HG02970 (cell line): ENCODE measurements around the gene PIK3CA.
"Not testable (repeated sequence)": the region's sequence is repeated elsewhere in the genome, so short reads cannot be mapped to it uniquely, and the experiment has no call there.

Experiments used
- ATAC-seq: cut with Tn5 transposase; IDR thresholded peaks from one replicate; pipeline ENCODE4 v1.9.1; 2021; ENCODE audit warnings: mild to moderate bottlenecking, moderate library complexity, moderate number of reproducible peaks; ENCODE audit not compliant: unreplicated experiment, low FRiP score

The PIK3CA gene

DNA sequence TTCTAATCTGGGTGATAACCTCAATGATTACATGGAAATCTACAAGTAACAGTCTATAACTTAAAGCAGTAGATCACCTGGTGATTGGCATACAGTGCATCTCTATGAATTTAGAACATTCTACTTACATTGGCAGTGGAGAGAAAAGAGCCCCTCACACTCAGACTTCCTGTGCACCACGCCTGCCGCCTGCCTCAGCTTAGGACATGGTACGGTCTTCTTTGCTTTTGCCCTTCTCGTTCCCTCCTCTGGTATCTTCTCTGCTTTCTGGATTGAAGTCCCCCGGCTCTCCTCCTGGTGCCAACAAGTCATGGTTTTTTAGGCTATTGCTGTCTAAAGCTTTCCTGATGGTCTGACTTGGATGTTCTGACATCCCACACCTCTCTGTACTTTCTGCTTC is 110.7 kb downstream of the PIK3CA start:
- no peak for ATAC-seq

DNA sequence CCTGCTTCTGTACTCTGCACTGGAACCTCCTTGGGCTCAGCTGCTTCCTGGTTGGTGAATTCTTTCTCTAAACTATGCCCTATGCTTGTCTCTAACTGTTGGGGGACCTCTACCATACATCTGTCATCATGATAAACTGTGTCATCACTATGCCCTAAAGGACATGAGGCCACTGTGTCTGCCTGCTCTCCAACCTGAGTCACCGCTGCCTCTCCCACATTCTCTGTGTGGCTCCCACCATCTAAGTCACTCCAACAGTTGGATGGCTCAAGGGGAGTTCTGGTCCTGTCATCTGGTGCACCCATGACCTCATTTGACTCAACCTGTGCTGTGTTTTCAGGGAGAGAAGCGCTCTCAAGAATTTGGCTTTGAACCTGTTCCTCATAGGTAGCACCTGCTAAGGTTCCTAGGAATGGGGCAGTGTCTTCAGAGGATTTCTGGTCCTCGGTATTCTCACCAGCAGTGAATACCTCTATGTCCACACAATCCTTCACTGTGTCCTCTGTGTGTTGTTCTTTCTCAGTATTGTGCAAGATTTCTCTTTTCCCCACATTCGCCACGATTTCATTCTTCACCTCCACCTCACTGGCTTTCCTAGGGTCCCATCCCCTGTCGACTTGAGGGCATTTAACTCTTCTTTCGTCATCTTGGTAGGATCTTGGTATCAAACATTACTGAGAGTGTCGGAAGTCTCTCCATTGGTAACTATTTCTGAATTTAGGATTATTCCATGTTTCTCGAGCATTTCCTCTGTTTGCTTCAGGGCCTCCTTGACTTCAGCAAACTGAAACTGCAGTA is 112.0 kb downstream of the PIK3CA start:
- not testable (repeated sequence) for ATAC-seq

DNA sequence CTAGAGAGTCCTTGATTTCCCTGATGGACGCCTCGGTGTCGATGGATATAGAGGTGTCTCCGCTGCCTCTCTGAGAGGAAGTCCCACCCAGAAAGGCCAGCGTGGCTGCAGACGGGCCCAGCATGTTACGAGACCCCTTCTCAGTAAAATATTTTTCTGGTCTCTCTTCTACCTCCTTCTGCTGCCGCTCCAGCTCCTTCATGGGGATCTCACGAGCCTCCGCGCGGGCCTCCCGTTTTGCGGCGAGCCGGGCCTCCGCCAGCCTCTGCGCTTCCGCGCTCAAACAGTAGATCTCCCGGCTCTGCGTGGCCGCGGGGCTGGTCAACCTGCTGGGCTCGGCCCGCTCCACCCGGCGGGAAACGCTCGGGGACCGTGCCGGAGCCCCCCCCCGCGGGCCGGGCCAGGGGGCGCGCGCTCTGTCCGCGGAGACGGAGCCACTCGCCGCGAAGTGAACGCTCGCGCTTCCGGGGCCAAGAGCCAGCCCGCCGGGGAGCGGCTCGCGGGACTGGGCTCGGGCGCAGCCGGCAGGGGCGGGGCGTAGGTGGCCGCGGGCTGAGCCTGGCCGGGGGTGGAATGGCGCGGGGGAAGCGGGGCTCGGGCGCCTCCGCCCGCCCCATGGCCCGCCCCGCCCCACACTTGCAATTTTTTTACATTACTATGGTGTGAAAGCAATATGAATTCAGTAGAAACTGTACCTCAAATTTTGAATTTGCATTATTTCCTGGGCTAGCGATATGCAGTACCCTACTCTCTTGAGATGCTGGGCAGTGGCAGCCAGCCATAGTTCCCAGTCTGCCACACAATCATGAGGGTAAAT is 113.0 kb downstream of the PIK3CA start:
- peak; percentile 86 for ATAC-seq

DNA sequence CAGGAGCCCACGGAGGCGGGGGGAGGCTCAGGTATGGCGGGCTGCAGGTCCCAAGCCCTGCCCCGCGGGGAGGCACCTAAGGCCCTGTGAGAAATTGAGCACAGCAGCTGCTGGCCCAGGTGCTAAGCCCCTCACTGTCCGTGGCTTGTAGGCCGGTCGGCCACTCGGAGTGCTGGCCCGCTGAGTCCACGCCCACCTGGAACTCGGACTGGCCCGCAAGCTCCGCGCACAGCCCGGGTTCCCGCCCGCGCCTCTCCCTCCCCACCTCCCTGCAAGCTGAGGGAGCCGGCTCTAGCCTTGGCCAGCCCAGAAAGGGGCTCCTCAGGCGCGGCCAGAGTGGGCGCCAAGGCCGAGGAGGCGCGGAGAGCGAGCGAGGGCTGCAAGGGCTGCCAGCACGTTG is 115.0 kb downstream of the PIK3CA start:
- ATAC-seq = no peak

DNA sequence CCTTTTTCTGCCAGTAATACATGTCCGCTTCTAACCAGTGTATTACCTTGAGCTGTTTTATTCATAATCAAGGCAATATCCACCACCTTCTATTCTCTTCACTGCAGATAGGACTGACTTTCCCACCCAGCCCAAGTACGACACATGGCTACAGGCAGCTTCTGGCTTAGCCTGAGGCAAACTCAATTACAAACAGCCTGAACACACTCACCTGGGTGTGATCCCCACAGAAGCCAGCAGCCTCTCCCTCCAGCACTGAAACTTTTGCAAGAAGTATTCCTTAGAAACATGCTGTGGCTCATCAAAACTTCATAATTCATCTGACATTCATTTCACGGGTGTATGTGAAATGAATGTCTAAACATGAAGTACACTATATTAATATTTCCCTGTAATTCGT is 116.3 kb downstream of the PIK3CA start:
- ATAC-seq = no peak

DNA sequence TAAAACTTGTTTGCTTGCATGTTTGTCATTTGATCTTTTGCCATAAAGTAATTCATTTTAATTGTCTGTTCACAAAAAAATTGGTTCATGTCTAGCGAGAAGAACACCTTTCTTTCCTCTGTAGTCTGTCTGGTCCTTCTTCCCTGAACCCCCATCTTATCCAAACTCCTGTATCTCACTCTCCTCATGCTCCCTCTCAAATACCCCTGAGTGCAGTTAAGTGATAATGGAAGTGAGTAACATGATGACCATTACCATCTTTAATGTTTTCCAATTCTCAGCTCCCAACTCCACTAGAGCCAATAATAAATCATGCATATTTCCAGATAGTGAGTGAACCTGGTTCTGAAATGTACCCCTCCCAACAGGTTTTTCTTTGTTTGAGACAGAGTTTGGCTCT is 116.9 kb downstream of the PIK3CA start:
- ATAC-seq = no peak

DNA sequence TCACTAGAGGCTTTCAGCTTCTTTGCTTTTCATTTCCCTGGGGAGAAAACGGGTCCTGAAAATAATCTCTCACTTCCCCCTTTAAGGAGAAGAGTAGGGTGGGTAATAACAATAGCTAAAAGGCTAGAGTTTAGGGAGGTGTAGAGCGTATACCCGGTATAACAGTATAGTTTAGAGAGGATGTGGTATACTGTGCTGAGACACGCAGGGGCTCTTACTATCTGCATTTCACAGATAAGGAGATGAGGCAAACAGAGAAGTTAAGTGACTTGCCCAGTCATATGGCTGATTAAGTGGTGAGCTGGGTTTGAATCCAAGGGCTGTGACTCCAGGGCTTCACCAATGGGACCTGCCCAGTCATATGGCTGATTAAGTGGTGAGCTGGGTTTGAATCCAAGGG is 117.7 kb downstream of the PIK3CA start:
- no peak for ATAC-seq

DNA sequence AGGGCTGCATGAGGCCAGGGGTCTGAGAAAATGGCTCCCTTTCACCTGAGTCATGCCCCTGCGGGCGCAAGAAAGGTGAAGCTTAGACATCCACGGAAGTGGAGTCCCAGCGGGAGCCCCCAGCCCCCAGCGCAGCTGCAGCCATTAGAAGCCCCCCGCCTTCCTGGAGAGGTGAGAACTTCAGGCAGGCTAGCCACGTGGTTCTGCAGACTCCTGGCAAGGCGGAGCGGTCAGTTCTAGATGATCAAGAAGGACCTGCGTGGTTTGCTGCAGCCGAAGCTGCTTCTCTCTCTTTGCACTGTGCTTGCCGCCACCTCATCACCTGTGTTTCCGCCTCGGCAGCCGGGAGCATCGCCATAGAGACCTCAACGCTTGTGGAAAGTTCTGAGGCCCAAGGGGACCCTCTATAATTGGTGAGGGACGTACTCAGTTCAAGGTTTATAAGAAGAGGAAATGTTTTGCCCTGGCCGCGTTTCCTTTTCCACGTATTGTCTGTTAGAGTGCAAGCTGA is 118.6 kb downstream of the PIK3CA start:
- ATAC-seq = no peak

DNA sequence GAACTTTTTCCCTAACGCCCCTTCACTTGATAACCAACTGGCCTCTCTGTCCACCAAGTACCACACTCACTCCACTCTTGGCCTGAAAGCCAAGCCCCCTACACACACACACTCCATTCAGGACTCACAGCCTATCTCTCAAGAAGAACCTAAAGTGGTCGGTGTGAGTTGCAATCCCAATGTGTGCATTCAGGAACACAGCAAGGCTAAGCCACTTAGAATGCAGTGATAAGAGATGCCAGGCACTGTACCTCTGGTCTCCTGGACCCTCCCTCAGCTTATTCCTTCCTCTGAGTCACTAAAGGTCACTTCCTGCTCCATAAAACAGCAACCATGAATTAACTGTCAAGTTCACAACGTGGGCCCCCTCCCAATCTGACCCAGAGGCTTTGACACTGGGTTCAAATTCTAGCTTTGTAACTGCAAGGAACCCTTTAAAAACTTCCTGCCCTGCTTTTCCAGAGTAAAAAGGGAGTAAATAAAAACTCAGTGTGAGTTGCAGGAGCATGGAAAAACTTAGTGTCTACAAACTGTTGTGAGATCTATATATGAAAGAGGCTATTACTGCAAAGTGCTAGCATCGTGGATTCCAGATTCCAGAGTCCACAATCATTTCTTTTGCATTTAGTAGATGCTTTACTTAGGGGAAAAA is 120.4 kb downstream of the PIK3CA start:
- no peak for ATAC-seq

DNA sequence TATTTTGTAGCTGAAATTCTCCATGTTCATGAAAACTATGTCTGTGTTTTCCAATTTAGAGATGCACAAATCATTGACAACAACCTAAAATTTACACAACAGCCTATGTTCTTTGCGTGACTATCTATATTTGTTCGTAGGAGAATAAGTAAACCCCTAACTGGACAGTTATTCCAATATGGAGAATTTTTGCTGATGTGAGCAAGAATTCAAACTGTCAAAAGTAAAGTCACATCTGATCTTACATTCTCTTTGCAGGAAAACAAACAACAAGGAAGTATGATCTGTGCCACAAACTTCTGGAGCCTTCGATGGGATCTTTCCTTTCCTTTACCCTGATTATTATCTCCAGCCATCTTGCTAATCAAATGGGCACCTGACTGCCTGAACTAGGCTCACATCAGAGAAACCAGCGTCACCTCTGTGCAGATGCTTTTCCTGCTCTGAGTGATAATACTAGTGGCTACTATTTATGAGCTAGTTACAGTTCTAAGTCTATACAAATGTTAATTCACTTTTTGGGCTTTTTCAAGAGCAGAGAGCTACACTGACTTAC is 121.1 kb downstream of the PIK3CA start:
- no peak for ATAC-seq

DNA sequence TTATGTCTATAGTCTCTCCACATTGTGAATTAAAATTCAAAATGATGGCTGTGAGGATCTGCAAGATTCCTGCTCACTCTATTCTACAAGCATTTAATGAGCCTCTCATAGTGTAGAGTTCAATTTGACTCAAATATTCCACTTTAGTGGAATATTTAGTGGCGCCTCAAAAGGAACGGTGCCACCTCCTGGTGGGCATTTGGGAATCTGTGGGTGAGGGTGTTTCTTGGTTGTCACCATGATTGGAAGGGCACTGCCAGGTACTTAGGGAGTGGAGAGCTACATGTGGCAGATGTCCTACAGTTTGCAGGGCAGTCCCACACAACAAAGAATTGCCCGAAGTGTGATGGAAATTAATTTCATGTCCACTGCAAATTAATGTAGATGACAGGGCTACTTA is 124.2 kb downstream of the PIK3CA start:
- ATAC-seq = no peak

DNA sequence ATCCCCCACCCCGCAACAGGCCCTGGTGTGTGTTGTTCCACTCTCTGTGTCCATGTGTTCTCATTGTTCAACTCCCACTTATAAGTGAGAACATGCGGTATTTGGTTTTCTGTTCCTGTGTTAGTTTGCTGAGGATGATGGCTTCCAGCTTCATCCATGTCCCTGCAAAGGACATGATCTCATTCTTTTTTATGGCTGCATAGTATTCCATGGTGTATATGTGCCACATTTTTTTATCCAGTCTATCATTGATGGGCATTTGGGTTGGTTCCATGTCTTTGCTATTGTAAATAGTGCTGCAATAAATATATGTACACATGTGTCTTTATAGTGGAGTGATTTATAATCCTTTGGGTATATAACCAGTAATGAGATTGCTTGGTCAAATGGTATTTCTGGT is 126.3 kb downstream of the PIK3CA start:
- ATAC-seq = not testable (repeated sequence)

DNA sequence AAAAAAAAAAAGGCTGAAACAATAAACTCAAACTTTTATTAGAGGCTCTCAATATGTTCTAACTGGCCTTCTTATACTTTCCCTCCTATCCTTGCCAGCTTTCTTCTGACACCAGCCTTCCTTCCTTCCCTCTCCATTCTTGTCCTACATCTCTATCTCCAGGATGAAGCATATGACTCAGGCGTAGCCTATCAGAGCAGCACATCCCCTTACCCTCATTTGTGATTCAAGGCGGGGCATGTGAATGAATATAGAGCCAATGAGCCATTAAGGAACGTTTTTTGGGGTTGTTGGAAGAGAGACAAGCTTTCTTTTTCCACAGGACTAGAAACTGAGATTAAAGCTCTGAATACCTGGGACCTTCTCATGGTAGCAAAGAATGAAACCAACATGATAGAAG is 127.8 kb downstream of the PIK3CA start:
- no peak for ATAC-seq

DNA sequence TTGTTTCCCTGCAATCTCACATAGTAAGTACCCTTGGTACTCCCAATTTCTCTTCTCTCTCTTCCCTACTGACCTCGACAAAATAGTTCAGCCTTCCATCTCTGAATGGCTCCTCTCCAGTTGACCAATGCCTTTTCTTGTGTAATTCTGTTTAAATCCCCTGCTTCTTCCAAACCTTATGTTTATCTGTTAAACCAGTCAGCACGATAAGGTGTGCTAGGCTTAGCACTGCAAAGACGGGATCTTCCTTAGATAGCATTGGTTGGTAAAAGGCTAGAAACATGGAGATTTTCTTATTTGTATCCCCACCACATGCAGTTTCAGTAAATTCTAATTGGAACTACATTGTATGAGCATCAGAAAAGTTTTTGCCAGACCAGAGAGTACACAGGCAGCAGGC is 128.6 kb downstream of the PIK3CA start:
- no peak for ATAC-seq

DNA sequence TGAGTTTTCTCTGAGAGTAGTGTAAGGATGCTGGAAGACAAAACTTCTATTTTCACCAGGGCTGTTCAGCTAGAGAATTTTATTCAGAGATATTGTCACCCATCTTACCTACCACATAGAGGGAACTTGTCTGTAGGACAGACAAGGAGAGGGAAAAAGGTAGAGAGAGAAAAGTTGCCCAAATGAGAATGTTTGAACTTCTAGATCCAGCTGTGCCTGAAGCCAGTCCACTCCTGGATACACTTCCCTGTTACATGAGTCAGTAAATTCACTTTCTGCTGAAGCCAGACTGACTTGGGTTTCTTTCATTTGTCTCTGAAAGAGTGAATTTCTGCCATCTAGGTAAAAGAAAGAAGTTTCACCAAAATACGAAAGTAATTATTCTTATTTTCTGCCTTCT is 130.0 kb downstream of the PIK3CA start:
- ATAC-seq = no peak

DNA sequence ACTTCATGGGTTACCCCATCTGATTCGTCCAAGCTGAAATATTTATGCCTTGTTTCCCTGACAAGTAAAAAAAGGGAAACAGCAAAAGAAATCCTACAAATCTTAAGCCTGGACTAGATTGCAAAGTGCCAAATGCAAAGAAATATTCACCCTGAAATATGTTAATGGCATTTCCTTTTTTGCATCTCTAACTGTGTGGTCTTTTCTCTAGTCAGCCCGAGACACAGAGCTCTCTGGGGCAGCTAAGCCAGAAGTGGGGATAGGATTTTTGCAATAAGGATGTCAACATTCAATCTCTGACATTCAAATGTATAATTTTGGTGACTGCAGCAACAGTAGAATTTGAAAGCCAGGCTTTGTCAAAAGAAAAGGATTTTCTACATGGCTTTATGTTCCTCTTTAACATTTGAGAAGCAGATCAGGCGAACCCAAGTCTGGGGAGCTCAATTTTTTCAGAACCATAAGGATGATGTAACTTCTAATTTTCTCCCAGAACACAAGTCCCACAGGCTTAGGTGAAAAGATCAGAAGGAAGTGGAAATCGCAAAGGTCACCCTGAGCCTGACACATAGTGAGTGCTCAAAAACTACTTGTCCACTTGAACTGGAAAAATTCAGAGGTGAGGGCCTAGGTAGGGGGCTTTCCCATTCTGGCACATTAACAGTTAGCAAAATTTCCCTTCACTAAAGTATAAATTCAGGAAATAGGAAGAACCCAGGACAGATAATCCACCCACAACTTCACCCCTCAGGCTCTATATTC is 131.0 kb downstream of the PIK3CA start:
- no peak for ATAC-seq

DNA sequence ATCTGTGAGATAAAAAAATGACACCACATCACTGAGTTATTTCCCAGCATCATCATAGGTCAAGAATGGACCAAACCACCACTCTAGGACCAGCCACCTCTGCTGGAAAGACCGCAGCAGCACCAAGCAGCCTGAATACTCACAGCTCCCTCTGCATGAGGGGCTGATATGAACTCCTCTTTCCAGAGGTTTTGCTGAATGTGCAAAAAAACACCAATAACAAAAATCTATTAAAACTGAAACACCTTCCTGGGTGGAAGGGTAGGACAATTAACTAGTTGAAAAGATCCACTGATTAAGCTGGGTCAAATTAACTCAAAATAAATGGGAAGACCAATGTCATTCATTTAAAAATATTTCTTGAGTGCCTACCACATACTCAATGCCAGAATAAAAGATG is 131.7 kb downstream of the PIK3CA start:
- ATAC-seq = no peak

DNA sequence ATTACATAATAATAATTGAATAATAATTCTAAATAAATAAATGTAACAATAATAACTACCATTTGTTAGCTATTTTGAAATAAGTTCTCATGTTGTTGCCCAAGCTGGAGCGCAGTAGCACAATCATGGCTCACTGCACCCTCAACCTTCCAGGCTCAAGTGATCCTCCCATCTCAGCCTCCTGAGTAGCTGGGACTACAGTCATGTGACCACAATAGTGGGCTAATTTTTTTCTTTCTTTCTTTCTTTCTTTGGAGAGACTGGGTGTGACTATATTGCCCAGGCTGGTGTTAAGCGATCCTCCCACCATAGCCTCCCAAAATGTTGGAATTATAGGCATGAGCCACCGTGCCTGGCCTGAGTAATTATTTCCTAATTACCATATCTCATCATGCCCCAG is 133.7 kb downstream of the PIK3CA start:
- no peak for ATAC-seq

DNA sequence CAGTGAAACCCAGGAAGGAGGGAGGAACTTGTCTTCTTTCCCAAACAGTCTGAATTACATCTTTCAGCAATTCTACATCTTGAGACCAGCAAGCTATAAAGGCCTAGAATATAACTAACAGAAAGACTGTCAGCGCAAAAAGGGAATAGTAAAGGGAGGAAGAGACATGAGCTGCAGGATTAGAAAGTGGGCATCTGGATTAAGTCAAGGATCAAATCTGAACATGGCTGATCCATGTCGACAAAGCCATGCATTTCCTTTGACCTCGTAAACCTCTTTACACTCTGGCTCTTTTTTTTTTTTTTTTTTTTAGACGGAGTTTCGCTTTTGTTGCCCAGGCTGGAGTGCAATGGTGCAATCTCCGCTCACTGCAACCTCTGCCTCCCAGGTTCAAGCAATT is 138.2 kb downstream of the PIK3CA start:
- no peak for ATAC-seq

DNA sequence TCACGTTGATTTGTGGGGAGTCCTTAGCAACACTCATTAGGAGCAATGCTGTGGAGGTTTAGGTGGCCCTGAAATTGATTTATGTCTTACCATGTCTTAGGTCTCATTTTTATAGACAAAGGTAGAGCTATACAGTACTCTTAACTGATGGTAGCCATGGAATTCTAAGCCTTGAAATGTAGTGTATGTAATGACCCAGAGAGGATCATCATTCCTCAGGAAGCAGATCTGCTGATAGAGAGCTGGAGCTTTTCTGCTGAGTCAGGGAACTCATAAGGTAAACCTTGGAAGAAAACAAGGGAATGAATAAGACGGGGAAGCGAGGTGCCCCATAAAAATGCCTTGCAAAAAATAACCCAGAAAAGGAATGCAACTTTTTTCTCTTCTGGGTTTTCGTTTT is 140.7 kb downstream of the PIK3CA start:
- no peak for ATAC-seq
